ENCODE data around the gene TMX4.
"Not testable (repeated sequence)": the region's sequence is repeated elsewhere in the genome, so short reads cannot be mapped to it uniquely, and the experiment has no call there.

The TMX4 gene

GRCh38 chr20:8019246-8019997 lies at the start of gene TMX4:
TMX4 (minus strand) TSS chr20:8019761; CDS start chr20:8019613, 148 bp downstream.
- DNase-seq (ENCODE audit: low read depth), result peak; percentile 88

- no peak for DNase-seq (ENCODE audit: low read depth)
These were observed 47.5 kb upstream of the TMX4 start for GRCh38 chr20:8067082-8067481.

GRCh38 chr20:8066662-8067061 lies 47.1 kb upstream of the TMX4 start:
- DNase-seq (ENCODE audit: low read depth), result no peak

GRCh38 chr20:8065691-8066090 lies 46.1 kb upstream of the TMX4 start:
- no peak for DNase-seq (ENCODE audit: low read depth)

GRCh38 chr20:8062756-8063155 lies 43.2 kb upstream of the TMX4 start:
- DNase-seq (ENCODE audit: low read depth), result no peak

- no peak for DNase-seq (ENCODE audit: low read depth)
These were observed 42.4 kb upstream of the TMX4 start for GRCh38 chr20:8061861-8062518.

GRCh38 chr20:8060977-8061376 lies 41.4 kb upstream of the TMX4 start:
- no peak for DNase-seq (ENCODE audit: low read depth)

- no peak for DNase-seq (ENCODE audit: low read depth)
These were observed 38.3 kb upstream of the TMX4 start for GRCh38 chr20:8057871-8058270.

- DNase-seq (ENCODE audit: low read depth), result no peak
These were observed 35.5 kb upstream of the TMX4 start for GRCh38 chr20:8055096-8055495.

GRCh38 chr20:8050157-8050837 lies 30.7 kb upstream of the TMX4 start:
- no peak for DNase-seq (ENCODE audit: low read depth)

GRCh38 chr20:8049310-8049709 lies 29.7 kb upstream of the TMX4 start:
- no peak for DNase-seq (ENCODE audit: low read depth)

- no peak for DNase-seq (ENCODE audit: low read depth)
These were observed 26.4 kb upstream of the TMX4 start for GRCh38 chr20:8045946-8046345.

- DNase-seq (ENCODE audit: low read depth), result no peak
These were observed 24.2 kb upstream of the TMX4 start for GRCh38 chr20:8043687-8044282.

GRCh38 chr20:8039042-8039441 lies 19.5 kb upstream of the TMX4 start:
- DNase-seq (ENCODE audit: low read depth), result no peak

GRCh38 chr20:8036771-8037170 lies 17.2 kb upstream of the TMX4 start:
- no peak for DNase-seq (ENCODE audit: low read depth)

GRCh38 chr20:8033151-8033841 lies 13.7 kb upstream of the TMX4 start:
- DNase-seq (ENCODE audit: low read depth), result no peak

GRCh38 chr20:8032499-8032898 lies 12.9 kb upstream of the TMX4 start:
- DNase-seq (ENCODE audit: low read depth), result no peak

- DNase-seq (ENCODE audit: low read depth), result not testable (repeated sequence)
These were observed 12.0 kb upstream of the TMX4 start for GRCh38 chr20:8031539-8031938.

GRCh38 chr20:8021541-8022269 lies 2.1 kb upstream of the TMX4 start:
- DNase-seq (ENCODE audit: low read depth), result no peak

- DNase-seq (ENCODE audit: low read depth), result no peak
These were observed 936 bp upstream of the TMX4 start for GRCh38 chr20:8020314-8021079.

GRCh38 chr20:8019998-8020247 lies 362 bp upstream of the TMX4 start:
- no peak for DNase-seq (ENCODE audit: low read depth)
